ENCODE data around the gene SPRED2.

The SPRED2 gene

GRCh38 chr2:65442420-65443020 is 10.1 kb upstream of the SPRED2 start:
- no peak for DNase-seq (ENCODE audit: low read depth in 2 of 2)

DNA sequence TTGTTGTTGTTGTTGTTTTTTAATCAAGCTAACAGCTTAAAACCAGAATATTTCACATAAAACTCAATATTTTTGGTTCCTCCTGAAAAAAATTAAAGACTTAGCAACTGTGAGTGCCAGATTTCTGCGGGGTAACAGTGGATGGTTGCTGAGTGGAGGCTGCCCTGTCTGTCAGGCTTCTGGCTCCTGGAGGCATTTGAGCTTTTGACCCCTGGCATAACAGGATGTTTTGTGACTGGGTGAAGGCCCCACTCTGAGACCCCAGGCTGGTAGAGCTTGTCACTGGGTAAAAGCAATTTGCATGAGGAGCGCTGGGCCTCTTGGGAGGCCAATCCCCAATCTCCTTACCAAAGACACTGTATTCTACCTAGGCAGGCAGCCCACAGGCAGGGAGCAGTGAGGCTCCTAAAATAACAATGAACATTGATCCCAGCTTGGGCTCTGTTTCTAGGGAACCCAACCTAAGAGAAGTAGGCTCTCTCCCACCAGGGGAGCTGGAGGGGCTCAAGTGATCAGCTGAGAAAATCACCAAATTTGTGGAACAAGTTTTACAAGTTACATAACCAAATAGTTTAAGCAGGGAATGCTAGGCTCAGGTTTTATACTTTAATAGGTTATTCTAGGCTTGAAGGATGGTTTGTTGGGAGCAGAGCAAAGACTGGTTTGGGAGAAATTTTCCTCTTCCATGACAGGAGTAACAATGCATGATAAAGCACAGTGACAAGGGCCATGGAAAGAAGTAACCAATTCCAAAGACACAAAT is 5.9 kb upstream of the SPRED2 start:
- no peak for DNase-seq (ENCODE audit: low read depth in 2 of 2)

DNA sequence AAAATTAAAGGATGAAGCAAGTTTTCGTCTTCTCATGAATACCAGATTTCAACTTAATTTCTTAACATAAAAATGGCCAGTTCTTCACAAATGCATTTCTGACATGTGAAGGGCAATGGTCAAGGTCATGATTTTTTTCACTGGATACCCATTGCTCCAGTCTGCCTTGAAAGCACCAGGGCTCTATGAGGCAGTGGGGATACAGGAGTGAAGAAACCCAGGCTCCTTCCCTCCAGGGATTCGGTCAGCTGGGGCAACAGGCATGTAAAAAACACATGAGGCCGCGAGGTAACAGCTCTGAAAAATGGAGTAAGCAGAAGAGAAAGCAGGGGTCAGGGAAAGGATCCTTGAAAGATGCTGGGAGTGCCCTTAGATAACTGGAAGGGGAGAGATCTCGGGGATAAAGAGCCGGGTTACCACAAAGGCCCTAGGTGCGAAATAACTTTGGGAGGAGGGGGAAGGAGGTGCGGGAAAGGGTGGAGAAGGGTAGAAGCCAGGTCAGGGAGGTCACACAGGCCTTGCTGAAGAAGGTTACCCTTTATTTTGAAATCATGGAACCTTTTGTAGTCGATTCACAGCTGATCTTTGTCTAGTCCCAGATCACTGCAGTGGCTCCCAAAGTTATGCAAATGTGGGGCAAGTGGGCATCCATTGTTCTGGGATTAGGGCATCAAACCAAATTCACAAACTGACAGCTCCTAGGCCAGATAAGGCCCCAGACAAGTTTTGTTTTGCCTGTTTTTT is 5.2 kb upstream of the SPRED2 start:
- DNase-seq (ENCODE audit: low read depth in 2 of 2), result no peak

DNA sequence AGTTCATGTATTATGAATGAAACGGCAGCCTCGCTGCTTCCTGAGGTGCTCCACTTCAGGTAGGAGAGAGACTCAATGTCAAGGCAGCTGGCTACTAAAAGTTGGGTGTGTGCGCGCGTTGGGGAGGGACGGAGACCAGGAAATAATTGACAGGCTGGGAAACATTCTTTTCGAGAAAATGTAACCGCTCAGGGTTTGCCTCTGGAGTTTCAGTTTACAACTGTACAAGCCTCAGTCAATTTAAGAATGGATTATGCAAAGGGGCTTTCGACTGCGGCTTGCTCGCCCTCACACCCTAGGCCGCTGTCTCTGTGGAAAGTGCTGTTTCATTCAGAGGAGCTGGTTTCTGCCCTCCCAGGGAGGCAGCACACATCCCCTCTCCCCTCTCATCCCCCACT is 4.4 kb upstream of the SPRED2 start:
- no peak for DNase-seq (ENCODE audit: low read depth in 2 of 2)

DNA sequence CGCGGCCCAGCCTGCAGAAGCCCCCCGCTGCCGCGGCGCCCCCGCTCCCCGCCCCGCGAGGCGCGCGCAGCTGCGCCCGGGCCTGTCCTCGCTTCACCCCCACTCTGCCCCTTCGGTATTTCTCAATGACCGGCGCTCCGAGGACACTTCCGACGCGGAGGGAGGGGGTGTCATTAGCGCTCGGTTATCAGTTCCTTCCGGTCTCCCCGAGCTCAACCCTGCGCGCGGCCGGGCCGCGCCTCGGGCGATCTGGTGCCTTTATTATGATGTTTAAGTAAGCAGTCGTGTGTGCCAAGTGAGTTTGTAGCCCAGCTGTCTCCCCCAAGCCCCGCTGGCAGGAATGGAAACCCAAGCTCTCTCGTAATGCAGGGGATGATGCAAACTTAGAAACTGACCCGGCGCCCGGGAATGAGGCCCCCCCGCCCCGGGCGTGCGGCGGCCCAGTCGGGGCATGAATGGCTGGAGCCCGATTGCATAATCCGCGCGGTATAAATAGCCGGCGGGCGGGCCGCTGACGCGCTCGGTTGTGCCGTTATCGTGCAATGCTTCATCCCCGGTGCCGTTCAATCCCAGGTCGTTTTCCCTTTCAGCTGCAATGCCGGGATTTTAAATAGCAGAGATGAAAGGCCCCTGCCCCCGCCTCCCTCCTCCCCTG is 3.9 kb upstream of the SPRED2 start:
- DNase-seq (ENCODE audit: low read depth in 2 of 2), result peak in 1 of 2 donors; percentile 28

DNA sequence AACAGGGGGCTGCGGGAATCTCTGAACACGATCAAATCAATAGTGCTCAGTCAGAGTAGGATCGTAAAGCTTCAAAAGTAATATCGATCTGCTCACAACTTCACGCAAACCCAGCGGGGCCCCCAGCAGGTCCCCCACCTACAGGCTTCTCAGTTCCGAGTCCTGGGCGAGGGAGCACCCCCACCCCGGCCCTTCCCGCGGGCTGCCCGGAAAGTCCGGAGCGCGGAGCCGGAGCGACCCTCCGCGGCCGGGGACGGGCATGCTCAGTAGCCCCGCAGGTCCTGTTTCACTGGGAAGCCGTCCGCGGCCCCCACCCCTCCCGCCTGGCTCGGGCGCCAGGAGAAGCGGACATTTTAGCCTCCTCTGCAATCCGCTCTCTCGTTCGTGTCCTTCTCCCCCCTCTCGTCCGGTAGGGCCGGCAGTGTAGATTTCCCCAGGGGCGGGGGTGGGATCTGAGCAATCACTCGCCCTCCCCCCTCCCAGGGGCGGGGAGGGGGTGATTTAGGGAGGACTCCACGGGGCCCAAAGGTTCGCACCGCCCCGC is 3.3 kb upstream of the SPRED2 start:
- peak in 1 of 2 donors; percentile 13 for DNase-seq (ENCODE audit: low read depth in 2 of 2)

DNA sequence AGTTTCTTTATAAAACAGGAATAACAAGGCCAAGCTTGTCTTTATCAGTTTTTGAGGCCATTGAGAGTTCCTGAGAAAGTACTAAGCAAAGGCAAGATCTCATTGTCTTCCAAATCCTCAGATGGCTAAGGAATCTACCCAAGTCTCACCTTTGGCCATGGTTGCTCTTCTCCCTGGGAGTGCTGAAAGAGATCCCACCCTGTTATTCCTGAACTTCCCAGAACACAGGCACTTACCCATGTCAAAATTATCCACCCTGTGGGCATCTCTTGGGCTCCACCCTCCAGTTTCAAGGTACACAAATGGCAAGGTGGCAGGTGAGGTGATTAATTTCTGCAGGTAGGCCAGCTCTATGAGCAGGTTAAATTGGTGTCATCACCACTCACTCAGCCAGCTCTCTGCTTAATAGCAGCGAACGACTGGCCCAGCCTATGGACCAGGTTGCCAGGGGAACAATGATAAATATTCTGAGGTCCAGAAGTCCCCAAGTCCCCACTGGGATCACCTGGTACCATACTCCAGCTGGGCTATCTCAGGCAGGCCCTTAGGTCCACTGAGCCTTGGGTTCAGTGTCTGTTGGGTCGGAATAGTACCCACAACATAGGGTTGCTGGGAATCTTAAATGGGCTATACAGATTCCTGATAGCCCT is 2.3 kb upstream of the SPRED2 start:
- DNase-seq (ENCODE audit: low read depth in 2 of 2), result no peak

- DNase-seq (ENCODE audit: low read depth in 2 of 2), result peak in 1 of 2 donors; percentile 28
Observed at GRCh38 chr2:65431421-65432226, 775 bp downstream of the SPRED2 start.

DNA sequence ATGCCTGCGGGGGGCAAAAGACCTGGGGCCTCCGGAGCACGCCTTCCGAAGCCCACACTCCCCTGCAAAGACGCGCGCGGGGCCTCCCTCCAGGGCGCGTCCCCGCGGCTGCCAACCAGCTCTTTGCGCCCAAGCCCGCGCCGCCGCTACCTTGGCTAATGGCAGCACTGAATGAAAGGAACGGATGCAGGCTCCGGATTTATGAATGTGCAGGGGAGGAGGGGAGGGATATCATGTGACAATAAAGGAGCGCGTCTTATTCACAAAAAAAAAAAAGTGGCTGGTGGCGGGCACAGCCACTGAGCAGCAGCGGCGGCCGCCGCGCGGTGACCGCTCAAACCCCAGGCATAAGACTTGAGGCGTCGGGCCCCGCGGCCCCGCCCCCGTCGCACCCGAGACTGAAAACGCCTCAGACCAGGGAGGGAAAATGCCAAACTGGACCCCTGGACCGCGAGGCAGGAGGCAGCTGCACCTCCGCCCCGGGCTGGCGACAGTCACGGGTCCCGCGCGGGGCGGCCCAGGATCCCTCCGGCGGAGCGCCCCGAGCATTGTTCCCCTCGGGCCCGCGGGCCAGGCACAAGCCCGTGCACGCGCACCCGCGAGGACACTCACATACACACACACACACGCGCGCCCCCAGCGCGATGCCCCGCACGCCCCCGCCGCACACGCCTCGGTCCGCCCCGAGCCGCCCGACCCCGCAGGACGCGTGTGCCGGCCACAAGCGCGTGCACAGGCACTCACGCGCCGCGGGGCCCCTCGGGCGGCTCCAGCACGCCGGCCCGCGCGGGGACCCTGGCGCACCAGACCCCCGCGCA is 1.6 kb downstream of the SPRED2 start:
- peak; percentile 43 to 64 for DNase-seq (ENCODE audit: low read depth in 2 of 2)

GRCh38 chr2:65429786-65430602 is 2.4 kb downstream of the SPRED2 start:
- DNase-seq (ENCODE audit: low read depth in 2 of 2), result no peak

DNA sequence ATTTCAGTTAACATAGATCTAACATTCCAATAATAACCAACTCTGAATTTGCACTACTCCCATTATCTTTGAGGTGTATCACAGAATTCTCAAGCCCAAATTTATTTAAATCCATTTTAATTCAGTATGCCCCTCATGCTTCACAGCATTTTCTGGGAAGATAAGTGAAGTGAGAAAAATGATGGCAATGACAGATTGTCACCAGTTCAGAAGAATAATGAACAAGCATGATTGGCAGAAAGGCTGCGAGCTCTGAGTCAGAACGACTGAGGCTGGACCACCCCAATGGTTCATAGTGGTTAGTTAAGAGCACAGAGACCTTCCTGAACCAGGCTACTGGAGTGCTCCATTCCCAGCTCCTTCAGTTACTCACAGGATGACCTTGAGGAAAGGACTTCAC is 4.9 kb downstream of the SPRED2 start:
- DNase-seq (ENCODE audit: low read depth in 2 of 2), result no peak

DNA sequence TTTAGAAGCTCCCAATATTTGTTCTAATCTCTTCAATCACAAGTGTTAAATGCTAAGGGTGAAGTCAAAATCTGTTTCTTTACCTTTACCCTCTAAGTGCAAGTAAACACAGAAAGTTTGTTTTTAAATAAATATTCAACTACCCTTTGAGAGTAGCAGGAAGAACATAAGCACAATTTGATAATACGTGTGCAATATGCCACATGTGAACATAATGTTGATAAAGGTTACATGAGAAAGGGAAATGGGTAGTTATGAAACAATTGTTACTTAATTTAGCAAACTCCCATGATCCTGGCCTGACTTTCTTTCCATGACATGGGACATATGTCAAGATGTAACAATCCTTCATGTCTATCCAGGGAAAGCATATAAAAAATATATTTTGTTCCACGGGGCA is 7.1 kb downstream of the SPRED2 start:
- no peak for DNase-seq (ENCODE audit: low read depth in 2 of 2)

- no peak for DNase-seq (ENCODE audit: low read depth in 2 of 2)
Observed at GRCh38 chr2:65424391-65424790, 8.0 kb downstream of the SPRED2 start.

- DNase-seq (ENCODE audit: low read depth in 2 of 2), result no peak
Observed at GRCh38 chr2:65421432-65421748, 11.0 kb downstream of the SPRED2 start.

- no peak for DNase-seq (ENCODE audit: low read depth in 2 of 2)
Observed at GRCh38 chr2:65420712-65421431, 11.5 kb downstream of the SPRED2 start.

- no peak for DNase-seq (ENCODE audit: low read depth in 2 of 2)
Observed at GRCh38 chr2:65417509-65418085, 14.8 kb downstream of the SPRED2 start.

GRCh38 chr2:65416945-65417344 is 15.5 kb downstream of the SPRED2 start:
- no peak for DNase-seq (ENCODE audit: low read depth in 2 of 2)

DNA sequence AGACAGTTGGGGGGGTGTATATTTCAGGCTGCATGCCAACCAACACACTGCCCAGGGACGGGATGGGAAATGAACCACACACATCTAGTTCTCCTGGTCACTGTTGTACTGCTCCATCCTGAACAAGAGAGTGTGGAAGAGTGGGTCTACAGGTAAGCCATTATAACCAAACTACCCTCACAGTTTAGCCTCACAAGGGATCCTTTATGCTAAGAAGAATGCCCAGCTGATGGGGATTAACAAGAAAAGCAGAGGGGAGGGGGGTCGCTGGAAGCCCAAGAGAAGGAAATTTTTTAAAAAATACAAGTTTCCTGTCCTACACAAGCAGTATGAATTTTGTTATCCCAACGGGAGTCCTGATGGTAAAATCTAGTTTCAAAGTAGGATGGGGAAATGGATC is 16.1 kb downstream of the SPRED2 start:
- DNase-seq (ENCODE audit: low read depth in 2 of 2), result no peak

Data from stimulated activated CD8-positive, alpha-beta memory T cell treated with anti-CD3 and anti-CD28 coated beads, Interleukin-7, amount 100 ng/mL, for 4 hours (primary cell).